GM18499 (cell line): Measurements from ENCODE around the gene CRB1.

Source experiments
- ATAC-seq: cut with Tn5 transposase; IDR thresholded peaks from one replicate; pipeline ENCODE4 v1.9.1; 2021; ENCODE audit warnings: moderate number of reproducible peaks; ENCODE audit not compliant: insufficient read depth, unreplicated experiment

CRB1 gene

DNA sequence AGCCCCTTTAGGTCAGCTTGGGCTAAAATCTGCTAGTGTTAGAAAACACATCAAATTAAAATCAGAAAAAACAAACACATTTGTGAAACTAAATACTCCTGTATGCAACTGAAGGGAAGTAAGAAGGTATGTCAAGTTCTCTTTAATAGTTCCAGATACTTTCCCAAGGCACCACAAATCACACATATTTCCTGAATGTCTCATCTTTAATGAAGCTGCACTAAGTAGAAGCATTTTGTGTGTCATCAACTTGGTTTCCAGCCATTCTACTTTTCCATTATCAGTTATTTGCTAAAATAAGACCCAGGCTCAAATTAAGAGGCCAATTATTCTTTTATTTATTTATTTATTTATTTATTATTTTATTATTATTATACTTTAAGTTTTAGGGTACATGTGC lies 34.7 kb downstream of the CRB1 start:
- no peak for ATAC-seq

DNA sequence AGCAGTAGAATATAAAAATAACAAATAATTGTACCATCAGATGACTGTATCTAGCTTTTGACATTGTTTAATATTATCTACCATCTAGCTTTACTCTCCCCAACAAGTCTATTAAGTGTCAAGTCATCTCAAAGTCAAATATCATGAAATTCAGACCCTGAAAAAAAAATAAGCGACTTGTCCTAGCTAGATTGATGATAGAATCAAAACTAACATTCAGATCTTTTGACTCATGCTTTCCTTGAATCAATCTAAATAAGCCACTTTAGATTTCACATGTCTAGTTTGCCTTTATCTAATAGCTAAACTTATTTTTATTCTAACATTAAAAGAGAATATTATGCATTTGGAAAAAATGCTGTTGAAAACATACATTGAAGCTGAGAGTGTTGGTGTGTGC lies 35.4 kb downstream of the CRB1 start:
- ATAC-seq: no peak

DNA sequence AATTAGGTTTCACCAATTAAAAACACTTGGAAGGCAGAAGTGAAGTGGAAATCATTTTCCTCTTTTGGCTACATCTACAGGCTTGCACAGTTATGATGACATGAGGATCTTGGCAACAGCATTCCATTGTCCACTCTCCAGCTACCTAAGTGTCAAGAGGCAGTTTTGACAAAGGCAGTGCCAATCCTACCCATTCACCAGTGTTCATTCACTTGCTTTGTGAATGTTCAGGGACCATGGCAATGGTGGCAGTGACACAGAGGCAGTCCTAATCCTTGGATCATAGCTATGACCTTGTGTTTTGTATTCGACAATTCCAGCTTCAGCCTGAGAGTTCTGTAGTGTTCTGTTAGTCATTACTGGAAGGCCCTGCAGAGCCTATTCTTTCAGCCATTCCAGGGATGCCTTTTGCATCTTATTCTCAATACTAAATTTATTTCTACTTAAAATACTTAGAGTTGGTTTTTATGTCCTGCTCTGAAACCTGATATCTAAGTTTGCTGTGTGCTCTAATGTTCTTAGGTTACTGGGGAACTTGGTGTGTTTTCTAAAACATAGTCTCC lies 36.7 kb downstream of the CRB1 start:
- ATAC-seq: no peak

DNA sequence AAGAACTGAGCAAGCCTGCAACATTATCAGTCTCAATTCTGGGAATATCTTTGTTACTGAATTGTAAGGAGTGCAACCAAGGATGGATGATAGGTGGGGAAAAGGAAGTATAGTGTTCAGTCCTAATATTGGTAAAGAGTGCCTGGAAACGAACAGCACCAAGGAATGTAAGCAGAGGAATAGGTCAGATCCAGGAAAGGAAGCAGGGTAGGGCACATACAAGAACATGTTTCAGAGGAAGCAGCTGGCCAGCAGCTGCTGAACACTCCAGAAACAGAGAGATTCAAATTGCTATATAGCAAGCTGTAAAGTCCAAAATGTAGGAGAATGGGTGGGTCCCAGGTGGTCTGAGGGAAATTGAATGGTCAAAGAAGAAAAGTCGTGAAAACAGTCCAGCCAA lies 37.9 kb downstream of the CRB1 start:
- ATAC-seq: no peak

DNA sequence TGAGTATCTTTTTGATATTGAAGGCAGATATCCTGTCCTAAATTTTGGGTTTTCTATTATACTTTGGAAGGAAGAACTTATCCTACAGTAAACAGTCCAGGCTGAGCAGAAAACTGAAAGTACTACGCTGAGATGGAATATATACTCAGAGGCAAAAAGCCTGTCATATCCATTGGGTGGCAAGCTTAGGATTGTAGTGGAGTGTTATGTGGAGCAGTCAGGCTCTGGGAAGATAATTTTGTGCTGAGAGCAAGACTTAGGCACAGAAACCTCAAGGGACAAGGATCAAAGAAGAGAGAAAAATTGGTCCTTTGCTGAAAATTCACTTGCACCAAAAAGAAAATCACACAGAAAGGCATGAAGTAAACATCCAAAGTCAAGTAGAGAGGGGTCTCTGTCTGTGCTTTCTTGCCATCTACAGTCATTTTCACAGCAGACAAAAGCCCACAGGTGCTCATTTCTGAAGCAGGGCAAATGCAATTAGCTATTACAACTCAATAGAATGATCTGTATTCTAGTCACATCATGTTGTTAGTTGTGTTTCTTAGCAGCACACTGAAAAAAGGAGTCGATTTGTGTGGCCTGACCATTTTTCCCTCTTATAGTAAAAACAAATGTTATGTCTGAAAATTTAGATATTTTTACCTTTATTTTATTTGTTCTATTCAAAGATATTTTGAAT lies 38.5 kb downstream of the CRB1 start:
- ATAC-seq: no peak

DNA sequence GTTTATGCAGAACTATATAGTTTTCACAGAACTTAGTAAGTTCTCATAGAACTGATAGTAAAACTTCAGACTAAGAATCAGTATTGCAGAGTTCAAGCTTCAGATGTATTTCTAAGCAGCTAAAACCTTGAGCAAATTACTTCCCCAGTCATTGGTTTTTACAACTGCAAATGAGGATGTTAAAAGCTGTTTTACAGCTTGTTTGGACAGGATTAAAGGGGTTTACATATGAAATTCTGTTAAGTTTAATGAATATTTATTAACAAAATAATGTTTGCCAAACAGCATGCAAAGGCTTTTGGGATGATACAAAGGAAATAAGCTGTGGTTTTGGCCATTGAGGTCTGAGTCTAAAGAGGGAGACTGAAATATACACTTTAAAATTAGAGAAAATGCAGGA lies 39.1 kb downstream of the CRB1 start:
- no peak for ATAC-seq

DNA sequence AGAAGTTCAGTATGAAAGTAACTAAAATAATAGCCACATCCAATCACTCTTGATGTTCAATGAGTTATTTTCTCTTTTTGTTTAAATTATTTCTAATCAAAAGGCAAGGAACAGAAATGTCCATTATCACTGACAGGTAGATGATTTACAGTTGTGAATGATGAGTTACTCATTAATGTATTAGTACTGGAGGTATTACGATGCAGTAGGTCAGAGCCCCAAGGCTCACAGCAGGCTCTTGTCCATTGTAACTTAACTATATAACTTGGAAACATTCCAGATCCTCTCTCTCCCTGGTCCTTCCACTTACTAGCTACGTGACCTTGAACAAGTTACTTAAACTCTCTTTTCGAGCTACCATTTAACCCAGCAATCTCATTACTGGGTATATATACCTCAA lies 39.5 kb downstream of the CRB1 start:
- no peak for ATAC-seq

DNA sequence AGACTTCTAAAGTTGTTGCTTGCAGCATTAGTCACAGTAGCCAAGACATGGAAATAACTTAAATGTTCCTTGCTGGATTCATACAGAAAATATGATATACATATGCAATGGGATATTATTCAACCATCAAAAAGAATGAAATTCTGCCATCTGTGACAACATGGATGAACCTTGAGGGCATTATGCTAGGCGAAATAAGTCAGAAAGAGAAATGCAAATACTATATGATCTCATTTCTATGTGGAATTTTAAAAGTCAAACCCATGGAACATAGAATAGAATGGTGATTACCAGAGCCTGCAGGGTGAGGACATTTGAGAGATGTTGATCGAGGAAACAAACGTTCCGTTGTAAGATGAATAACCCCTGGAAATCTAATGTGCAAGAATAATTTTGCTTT lies 43.0 kb downstream of the CRB1 start:
- no peak for ATAC-seq

DNA sequence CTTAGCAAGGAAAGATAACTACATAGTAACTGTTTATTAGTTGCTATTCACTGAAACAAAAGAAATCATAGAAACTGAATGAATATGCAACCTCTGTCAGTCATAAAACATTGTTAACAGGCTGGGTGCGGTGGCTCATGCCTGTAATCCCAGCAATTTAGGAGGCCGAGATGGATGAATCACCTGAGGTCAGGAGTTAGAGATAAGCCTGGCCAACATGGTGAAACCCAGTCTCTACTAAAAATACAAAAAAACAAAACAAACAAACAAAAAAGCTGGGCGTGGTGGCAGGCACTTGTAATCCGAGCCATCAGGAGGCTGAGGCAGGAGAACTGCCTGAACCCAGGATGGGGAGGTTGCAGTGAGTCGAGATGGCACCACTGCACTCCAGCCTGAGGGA lies 44.1 kb downstream of the CRB1 start:
- no peak for ATAC-seq

DNA sequence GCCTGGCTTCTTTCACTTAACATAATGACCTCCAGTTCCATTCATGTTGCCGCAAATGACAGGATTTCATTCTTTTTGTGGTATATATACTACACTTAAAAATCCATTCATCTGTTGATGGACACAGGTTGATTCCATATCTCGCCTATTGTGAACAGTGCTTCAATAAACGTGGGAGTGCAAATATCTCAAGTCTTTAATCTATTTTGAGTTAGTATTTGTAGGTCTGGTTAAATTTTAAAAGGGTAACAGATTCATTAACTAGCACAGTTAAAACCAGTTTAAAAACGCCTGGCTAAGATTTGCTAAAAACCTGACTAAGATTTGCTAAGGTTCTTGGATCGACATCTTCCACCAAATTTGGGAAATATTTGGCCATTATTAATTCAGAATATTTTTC lies 45.7 kb downstream of the CRB1 start:
- no peak for ATAC-seq

DNA sequence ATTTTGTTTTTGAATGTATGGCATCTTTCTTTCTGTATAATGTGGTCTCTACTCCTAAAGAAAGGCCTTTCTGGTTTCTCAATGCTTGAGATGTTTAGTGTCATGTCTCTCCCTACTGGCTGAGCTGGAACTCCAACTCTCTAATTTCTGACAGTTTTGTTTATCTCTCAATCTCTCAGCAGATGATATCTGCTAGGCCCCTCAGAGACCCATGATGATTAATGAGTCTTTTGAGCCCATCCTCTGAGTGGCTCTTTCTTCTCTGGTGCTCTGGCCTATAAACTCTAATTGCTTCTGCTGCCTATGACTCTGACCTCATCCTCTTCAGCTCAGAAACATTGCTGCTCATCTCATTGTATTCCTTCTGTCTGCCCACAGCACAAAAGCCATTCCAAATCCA lies 46.6 kb downstream of the CRB1 start:
- no peak for ATAC-seq

DNA sequence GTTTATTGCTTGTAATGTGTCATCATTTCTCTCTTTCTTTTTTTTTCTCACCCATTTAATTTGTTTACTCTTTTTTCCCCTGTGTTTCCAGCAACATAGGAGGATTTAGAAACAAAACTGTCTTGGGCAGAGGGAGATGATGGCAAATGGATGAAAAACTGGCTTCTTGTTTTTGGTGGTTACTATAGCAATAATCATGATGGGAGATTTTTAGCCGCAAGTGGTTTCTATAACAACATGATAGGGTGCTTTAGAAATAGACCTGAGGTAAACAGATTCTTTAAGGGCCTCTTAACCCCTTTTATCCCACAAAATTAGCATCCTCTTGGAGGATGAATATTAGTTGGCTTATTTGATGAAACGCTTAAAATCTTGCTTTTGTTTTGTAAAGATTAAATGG lies 51.6 kb downstream of the CRB1 start:
- ATAC-seq: no peak

DNA sequence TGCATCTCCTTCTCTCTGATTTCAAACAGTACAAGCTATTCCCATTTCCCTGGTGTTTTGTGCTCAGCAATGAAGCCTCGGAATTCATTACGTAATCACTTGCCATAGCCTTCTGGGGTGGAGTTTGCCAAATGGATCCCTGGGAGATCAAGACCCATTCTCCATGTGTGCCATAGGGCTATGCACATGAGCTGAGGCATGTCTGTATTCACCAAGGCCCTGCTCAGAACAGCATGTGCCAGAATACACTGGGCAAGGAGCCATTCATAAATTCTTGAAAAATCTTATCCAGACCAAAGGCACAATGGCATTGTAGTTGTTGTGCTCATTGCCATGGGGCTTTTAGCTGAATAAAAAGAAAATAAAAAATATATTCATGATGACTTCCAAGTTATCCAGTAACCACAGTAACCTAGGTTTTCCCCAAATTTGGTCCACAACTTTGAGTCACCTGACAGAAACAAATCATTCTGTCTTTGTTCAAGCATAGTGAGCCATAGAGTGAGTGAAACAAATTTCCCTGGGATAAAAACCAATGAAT lies 53.0 kb downstream of the CRB1 start:
- ATAC-seq: no peak

DNA sequence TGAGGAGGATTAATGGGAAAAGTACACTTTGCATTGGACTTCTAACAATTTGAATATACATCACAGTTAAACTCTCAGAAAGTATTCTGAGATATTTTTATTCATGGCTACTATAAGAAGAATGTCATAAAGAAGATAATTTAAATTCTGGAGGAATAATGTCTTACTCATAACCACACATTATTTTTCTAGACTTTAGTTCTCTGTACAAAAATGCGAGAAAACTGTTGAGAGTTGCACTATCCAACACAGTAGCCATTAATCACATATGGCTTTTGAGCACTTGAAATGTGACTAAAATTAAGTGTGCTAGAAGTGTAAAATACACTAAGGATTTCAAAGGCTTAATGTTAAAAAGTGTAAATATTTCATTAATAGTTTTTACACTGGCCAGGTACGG lies 53.8 kb downstream of the CRB1 start:
- no peak for ATAC-seq

DNA sequence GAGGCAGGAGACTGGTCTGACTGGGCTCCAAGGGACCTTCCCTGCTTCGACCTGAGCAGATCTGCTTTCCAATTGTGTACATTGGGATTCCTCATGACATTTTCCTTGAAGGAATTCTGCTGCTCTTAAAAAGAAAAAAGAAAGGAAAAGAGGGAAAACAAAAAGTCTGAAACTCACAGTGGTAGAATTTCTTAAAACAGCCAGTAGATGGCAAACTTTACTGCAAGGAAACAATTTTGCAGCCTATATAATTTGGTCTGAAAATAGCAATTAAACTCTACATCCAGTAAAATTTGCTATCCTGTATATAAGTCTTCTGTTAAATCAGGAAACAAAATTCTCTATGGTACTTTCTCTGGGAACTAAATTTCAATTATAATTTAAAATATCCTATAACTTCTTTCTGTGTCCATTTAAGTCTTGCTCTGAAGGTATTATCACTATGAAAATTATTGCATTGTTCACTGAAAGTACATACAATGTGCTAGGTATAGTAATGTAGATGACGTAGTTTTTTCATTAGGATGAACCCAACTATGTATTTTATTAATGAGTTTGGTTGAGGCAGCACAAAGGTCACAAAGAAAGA lies 59.8 kb downstream of the CRB1 start:
- ATAC-seq: no peak

DNA sequence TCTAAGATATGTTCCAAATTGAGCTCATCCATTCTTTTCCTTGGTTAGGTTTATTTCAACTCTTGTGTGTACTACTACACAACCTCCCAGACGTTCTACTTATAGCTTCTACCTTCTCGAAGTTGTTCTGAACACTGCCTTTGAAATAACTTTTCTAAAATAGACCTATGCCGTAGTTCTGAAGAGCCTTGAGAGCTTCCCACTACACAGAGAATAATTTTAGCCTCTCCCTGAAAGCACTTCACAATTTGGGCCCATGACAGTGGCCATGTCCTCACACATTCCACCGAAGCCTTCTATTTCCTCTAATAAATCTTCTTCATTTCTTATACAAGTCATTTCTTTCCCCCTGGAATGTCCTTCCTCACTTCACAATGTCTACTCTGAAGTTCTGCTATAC lies 62.2 kb downstream of the CRB1 start:
- no peak for ATAC-seq

DNA sequence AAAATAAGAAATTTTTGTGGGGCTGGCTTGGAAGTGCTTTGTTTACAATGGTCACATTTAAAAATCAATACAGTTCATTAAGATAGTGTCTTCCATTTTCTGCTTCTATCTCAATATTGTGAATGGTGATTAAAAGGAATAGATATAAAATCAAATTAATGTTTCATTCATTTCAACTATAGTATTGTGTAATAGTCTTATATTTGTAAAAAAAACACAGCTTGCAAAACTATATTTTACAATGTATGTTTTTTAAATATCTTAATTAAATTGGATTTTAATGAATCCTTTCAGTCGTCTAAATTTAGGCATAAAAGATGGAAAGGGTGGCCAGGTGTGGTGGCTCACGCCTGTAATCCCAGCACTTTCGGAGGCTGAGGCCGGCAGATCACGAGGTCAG lies 63.5 kb downstream of the CRB1 start:
- no peak for ATAC-seq

DNA sequence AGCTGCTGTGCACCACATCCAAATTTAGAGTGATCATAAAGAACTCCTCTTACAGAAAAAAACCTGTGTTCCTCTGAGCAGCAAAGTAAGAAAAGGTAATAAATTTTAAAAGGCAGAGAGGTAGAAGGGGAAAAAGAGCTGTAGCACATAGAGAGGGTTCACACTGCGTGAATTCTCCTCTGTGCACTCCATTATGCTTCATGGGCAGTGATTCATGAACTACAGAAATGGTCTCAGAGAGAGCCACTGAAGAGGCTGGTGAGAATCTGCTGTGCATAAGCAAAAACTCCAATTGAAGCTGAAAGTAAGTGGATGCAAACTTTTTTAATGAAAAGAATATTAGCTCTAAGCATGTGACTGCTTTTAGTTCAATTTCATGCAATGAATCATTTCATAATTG lies 65.0 kb downstream of the CRB1 start:
- no peak for ATAC-seq

DNA sequence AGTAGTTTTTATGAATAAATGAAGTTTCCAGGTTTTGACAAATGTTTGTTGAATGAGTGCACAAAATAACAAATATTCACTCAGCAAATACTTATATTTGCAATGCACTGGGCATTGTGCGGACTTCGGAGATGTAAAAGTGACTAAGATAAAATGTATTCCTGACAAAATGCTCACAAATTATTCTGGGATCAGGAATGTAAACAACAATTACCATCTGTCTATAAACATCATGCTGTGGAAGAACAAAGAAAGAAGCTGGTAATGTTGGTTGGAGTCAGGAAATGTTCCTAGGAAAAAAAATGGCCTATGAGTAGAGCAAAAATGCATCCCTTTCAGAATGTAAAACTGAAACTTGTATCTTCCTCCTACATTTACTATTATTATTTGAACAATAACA lies 68.5 kb downstream of the CRB1 start:
- ATAC-seq: no peak

DNA sequence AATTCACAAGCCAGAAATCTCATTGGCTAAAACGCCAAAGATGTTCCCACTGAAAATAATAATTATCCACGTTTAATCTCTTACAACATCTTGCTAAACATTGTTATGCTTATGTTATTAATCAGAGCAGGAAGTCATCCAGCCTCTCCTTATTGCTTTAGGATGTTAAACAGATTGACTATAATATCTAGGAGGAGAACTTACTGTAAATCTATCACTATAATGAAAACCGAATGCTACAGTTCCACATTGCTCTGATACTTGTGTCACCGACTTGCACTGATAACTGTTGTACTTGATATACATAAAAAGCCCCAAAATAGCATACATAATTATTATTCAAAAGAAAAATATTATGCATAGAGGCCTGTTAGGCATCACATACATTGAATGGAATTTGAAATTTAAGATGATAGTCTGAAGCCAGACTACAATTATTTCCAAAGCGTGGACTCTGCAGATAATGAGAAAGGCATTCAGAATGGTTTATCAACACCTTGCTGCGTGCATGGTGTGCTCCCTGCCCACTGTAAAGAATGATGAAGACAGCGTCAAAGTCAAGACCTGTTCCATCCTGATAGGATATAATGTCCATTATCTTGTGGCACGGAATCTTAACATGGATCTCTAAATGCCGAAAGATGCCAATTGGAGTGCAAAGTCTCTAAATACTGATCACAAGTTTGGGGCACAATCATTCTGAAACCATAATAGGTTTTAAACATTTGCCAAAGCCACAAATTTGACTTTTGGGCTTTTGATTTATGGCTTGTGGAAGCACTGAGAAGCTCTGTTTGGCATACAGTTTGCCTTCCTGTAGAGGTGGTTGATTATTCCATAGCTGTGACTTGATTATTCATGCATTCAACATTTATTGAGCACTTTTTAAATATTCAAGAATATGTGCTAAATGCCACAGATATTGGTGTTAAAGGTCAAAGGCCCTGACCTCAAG lies 71.3 kb downstream of the CRB1 start:
- no peak for ATAC-seq

DNA sequence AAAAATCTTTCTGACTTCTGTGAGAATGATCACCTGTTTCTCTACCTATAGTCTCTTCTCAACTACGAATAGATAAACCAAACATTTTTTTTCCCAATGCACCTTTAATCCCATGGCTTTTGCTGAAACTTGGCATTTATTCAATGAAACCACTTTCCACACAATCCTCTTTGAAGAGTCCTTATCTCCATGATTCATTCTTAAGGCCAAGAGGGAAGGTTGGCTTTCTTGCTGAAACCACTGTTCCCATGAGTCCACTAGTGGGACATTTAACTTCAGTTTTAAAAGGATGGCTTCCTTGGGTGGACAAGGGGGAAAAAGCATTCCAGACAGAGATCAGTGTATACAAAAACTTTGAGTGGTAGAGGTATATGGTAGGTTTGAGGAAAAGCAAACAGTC lies 73.6 kb downstream of the CRB1 start:
- no peak for ATAC-seq
